Transverse colon (tissue), 4 donors: ENCODE results near the gene NEO1.

Experiments used
- EP300 ChIP-seq: sonication (generic); formaldehyde crosslinking; IDR thresholded peaks from one replicate; pipeline ENCODE4 v1.6.1; 2017; ENCODE audit warnings: antibody characterized with exemption, low read depth
- POLR2A ChIP-seq: fragments of 450-650 bp; IDR thresholded peaks from one replicate; pipeline ENCODE4 v1.6.1; 2016; ENCODE audit warnings: antibody characterized with exemption, mild to moderate bottlenecking, moderate library complexity
- POLR2AphosphoS5 ChIP-seq, 3 donors: sonication (generic); formaldehyde crosslinking; IDR thresholded peaks; one replicate each; pipeline ENCODE4 v1.6.1; 2016; ENCODE audit warnings: antibody characterized with exemption in 3 of 3
- TF ChIP-seq, protein P1 (sequence below), 5 experiments: fragments of 200-600 bp in 3 of 5; fragments of 450-650 bp in 2 of 5; sonication (generic) in 3 of 5; IDR thresholded peaks; 1 replicate in 2 of 5; 2 replicates in 3 of 5; pipeline ENCODE4 v1.5.1; 2016 to 2017; ENCODE audit warnings: antibody characterized with exemption in 5 of 5, inconsistent platforms in 3 of 5, mild to moderate bottlenecking in 2 of 5, moderate library complexity in 1 of 5

DNA sequence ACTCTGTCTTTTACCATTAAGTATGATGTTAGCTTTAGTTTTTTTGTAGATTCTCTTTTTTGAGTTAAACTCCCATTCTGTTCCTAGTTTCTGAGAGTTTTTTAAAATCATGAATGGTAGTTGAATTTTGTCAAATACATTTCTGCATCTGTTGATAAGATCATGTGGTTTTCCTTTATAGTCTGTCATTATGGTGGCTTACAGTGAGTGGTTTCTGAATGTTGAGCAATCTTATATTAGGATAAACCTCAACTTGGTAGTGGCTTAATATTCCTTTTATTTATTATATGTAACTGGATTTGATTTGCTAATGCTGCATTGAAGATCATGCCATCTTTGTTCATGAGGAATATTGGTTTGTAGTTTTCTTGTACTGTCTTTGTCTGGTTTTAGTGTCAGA, 34.8 kb downstream of the NEO1 start:
- no peak for TF ChIP-seq POLR2A
- TF ChIP-seq EP300, result no peak
- TF ChIP-seq, protein P1, sequence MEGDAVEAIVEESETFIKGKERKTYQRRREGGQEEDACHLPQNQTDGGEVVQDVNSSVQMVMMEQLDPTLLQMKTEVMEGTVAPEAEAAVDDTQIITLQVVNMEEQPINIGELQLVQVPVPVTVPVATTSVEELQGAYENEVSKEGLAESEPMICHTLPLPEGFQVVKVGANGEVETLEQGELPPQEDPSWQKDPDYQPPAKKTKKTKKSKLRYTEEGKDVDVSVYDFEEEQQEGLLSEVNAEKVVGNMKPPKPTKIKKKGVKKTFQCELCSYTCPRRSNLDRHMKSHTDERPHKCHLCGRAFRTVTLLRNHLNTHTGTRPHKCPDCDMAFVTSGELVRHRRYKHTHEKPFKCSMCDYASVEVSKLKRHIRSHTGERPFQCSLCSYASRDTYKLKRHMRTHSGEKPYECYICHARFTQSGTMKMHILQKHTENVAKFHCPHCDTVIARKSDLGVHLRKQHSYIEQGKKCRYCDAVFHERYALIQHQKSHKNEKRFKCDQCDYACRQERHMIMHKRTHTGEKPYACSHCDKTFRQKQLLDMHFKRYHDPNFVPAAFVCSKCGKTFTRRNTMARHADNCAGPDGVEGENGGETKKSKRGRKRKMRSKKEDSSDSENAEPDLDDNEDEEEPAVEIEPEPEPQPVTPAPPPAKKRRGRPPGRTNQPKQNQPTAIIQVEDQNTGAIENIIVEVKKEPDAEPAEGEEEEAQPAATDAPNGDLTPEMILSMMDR (IDR thresholded peaks at IDR 0.05), result no peak
- no peak for TF ChIP-seq POLR2AphosphoS5 (IDR thresholded peaks at IDR 0.05)
